Left lung (tissue), 10 donors: Measurements from ENCODE around the gene RPLP2. TPM values are rescaled to one million over a fixed set of nuclear protein-coding genes. Genes with fewer than 3 reads are reported as not detected.

Experiments used
- ATAC-seq: fragments of 200-7000 bp; cut with Tn5 transposase; one replicate; pipeline ENCODE4 v1.9.1; 2020; ENCODE audit warnings: moderate library complexity
- DNase-seq, 4 donors: peaks; one replicate each; pipeline ENCODE4 v3.0.0-alpha.2; 2013 to 2020
- H3K27ac ChIP-seq, 2 donors: fragments of 200-600 bp; sonication (generic) in 1 of 2; one replicate each; pipeline versions ENCODE4 v1.5.0 to v1.8.0; 2020 to 2021
- H3K27me3 ChIP-seq, 2 donors: fragments of 200-600 bp; sonication (generic) in 1 of 2; one replicate each; pipeline versions ENCODE4 v1.5.0 to v1.8.0; 2020 to 2021
- H3K36me3 ChIP-seq, 2 donors: fragments of 200-600 bp; sonication (generic) in 1 of 2; one replicate each; pipeline versions ENCODE4 v1.5.0 to v1.8.0; 2020 to 2021
- H3K4me1 ChIP-seq, 2 donors: fragments of 200-600 bp; one replicate each; pipeline ENCODE4 v1.8.0; 2021
- H3K4me3 ChIP-seq, 2 donors: fragments of 200-600 bp; sonication (generic) in 1 of 2; one replicate each; pipeline versions ENCODE4 v1.5.0 to v1.8.0; 2020 to 2021; ENCODE audit warnings: mild to moderate bottlenecking in 1 of 2
- H3K9me3 ChIP-seq, 2 donors: fragments of 200-600 bp; sonication (generic) in 1 of 2; one replicate each; pipeline versions ENCODE4 v1.5.0 to v1.8.0; 2020 to 2021
- CTCF ChIP-seq, 2 donors: fragments of 200-600 bp; sonication (generic) in 1 of 2; IDR thresholded peaks; one replicate each; pipeline versions ENCODE4 v1.5.0 to v1.8.0; 2021; ENCODE audit warnings: antibody characterized with exemption in 2 of 2
- intact Hi-C, 2 donors: fragments of 100-400 bp; cut with DNase I; formaldehyde crosslinking; loops; one replicate each; pipeline versions ENCODE4 v1.11.2 to v1.14.2; 2022
- polyA plus RNA-seq, 6 donors: library from polyadenylated mRNA; unstranded; fragments of 120-200 nt; gene quantifications; one replicate each; pipeline ENCODE4 v1.2.1, GENCODE V29; 2013; ENCODE audit not compliant: insufficient read length in 6 of 6
- total RNA-seq, 2 donors: library from RNA; stranded (reverse); fragmentation: NEBNext Ultra II Directional; extraction: Animal tissue kit (Norgen Biotek cat#: 25700); gene quantifications; one replicate each; pipeline ENCODE4 v1.2.1, GENCODE V29; 2021
- donor health status: DM: no; HTN: yes; CAD: no.
- donor health status: DM: no; HTN: no; CAD: no.

Gene RPLP2
- total and polyA plus RNA-seq, 8 donors: 1,154 to 1,802 (median 1,390) TPM

GRCh38 chr11:833114-833791 is 23.5 kb downstream of the RPLP2 start:
- intact Hi-C loops: no loop called here
- ATAC-seq (peak; percentile 1), DNase-seq (peak in 1 of 4 donors; percentile 89)
- Histone ChIP-seq H3K36me3 (peaks cover 0 to 26% of the 10 kb centered on the region in 2 donors), H3K27me3 (peaks cover 7 to 34% of the 10 kb centered on the region in 2 donors), H3K4me1 (peaks cover 43 to 90% of the 10 kb centered on the region in 2 donors), H3K27ac (peak overlapping the region; percentile 83 to 89), H3K4me3 (peak overlapping the region; percentile 71 to 86), H3K9me3 (no peaks in the 10 kb centered on the region)
- TF ChIP-seq CTCF (IDR thresholded peaks at IDR 0.05): no peak

- Histone ChIP-seq H3K27ac (peak overlapping the region; percentile 83 to 89), H3K27me3 (peaks cover 7 to 28% of the 10 kb centered on the region in 2 donors), H3K9me3 (no peaks in the 10 kb centered on the region), H3K4me3 (peak overlapping the region; percentile 71 to 86), H3K4me1 (peaks cover 38 to 84% of the 10 kb centered on the region in 2 donors), H3K36me3 (peaks cover 0 to 32% of the 10 kb centered on the region in 2 donors)
- DNase-seq (no peak), ATAC-seq (no peak)
- intact Hi-C loops: no loop called here
- TF ChIP-seq CTCF (IDR thresholded peaks at IDR 0.05): no peak
These were observed 24.1 kb downstream of the RPLP2 start for GRCh38 chr11:833849-834311.

- intact Hi-C loops: no loop called here
- TF ChIP-seq CTCF (IDR thresholded peaks at IDR 0.05): no peak
- DNase-seq (peak in 3 of 4 donors; percentile 71 to 92 (median 83)), ATAC-seq (peak; percentile 61)
- Histone ChIP-seq H3K36me3 (peaks cover 0 to 39% of the 10 kb centered on the region in 2 donors), H3K4me1 (peaks cover 31 to 83% of the 10 kb centered on the region in 2 donors), H3K9me3 (no peaks in the 10 kb centered on the region), H3K4me3 (peak overlapping the region; percentile 71 to 86), H3K27ac (peak overlapping the region; percentile 83 to 89), H3K27me3 (peaks cover 7 to 20% of the 10 kb centered on the region in 2 donors)
These were observed 24.9 kb downstream of the RPLP2 start for GRCh38 chr11:834371-835316.

DNA sequence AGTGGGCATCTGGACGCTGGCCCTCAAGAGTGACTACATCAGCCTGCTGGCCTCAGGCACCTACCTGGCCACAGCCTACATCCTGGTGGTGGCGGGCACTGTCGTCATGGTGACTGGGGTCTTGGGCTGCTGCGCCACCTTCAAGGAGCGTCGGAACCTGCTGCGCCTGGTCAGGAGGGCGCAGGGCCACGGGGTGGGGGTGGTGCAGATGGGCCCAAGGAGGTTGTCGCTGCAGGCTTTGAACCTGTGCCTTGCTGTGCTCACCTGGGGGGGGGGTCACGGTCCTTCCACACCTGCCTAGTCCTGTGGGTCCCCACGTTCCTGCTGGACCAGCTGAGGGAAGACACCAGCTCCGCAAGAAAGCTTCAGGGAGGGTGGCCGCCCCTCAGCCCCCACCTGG is 26.5 kb downstream of the RPLP2 start:
- Histone ChIP-seq H3K9me3 (no peaks in the 10 kb centered on the region), H3K27me3 (peaks cover under 1 to 4% of the 10 kb centered on the region in 2 donors), H3K4me3 (no peak overlapping the region), H3K4me1 (peaks cover 20 to 83% of the 10 kb centered on the region in 2 donors), H3K27ac (no peak overlapping the region), H3K36me3 (peaks cover 0 to 54% of the 10 kb centered on the region in 2 donors)
- intact Hi-C loops: no loop called here
- DNase-seq (no peak), ATAC-seq (no peak)
- TF ChIP-seq CTCF (IDR thresholded peaks at IDR 0.05): no peak

DNA sequence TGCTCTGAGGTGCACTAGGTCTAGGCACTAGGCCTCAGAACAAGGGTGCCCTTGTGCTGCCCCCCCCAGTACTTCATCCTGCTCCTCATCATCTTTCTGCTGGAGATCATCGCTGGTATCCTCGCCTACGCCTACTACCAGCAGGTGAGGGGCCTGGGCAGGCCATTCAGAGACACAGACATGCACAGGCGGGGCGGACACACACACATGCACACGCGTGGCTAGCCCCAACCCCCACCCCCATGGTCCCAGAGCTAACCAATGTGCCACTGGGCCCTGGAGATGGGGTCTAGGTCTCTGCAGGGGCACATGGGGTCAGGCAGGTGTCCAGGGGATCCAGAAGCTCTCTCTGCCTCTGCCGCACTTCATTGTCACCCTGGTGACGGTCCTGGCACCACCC is 26.9 kb downstream of the RPLP2 start:
- no peak for DNase-seq
- Histone ChIP-seq H3K9me3 (no peaks in the 10 kb centered on the region), H3K4me3 (no peak overlapping the region), H3K4me1 (peaks cover 21 to 83% of the 10 kb centered on the region in 2 donors), H3K27me3 (no peaks in the 10 kb centered on the region), H3K36me3 (peaks cover 0 to 54% of the 10 kb centered on the region in 2 donors), H3K27ac (no peak overlapping the region)
- intact Hi-C loops: no loop called here
- no peak for TF ChIP-seq CTCF (IDR thresholded peaks at IDR 0.05)
- no peak for ATAC-seq
